Fibroblast of lung (primary cell): ENCODE measurements around the gene PJA1. TPM values are rescaled to one million over a fixed set of nuclear protein-coding genes. Genes with fewer than 3 reads are reported as not detected.

ENCODE experiments used
- DNase-seq, 2 donors: peaks; one replicate each; pipeline versions ENCODE4 v3.0.0 to v3.0.0-alpha.2; 2010; ENCODE audit warnings: low read depth in 2 of 2
- H2AFZ ChIP-seq: 2 replicates; pipeline ENCODE4 v1.5.1; 2012; ENCODE audit warnings: low read length, control low read depth, inconsistent platforms
- H3K27ac ChIP-seq: 2 replicates; pipeline ENCODE4 v1.5.1; 2011; ENCODE audit warnings: low read length, control low read depth; ENCODE audit not compliant: insufficient read depth
- H3K27me3 ChIP-seq: 2 replicates; pipeline ENCODE4 v1.5.1; 2011; ENCODE audit warnings: mild to moderate bottlenecking, low read length; ENCODE audit not compliant: control insufficient read depth, insufficient read depth
- H3K36me3 ChIP-seq: 2 replicates; pipeline ENCODE4 v1.5.1; 2011; ENCODE audit warnings: low read length; ENCODE audit not compliant: control insufficient read depth, insufficient read depth
- H3K4me1 ChIP-seq: 2 replicates; pipeline ENCODE4 v1.5.1; 2011; ENCODE audit warnings: low read length; ENCODE audit not compliant: control insufficient read depth, insufficient read depth; ENCODE audit errors: extremely low read depth
- H3K4me2 ChIP-seq: 2 replicates; pipeline ENCODE4 v1.5.1; 2011; ENCODE audit warnings: low read length, control low read depth; ENCODE audit not compliant: insufficient read depth; ENCODE audit errors: extremely low read depth
- H3K4me3 ChIP-seq, 4 experiments: fragments of 200-600 bp in 1 of 4; sonication (generic) in 1 of 4; replicated peaks in 1 of 4; 2 replicates each; pipeline ENCODE4 v1.5.1; 2011 to 2016; ENCODE audit warnings: low read length in 4 of 4, low read depth in 3 of 4, mild to moderate bottlenecking in 3 of 4, control low read depth in 2 of 4, inconsistent platforms in 1 of 4, mixed read lengths in 1 of 4; ENCODE audit not compliant: insufficient read depth in 1 of 4; ENCODE audit errors: control extremely low read depth in 1 of 4
- H3K79me2 ChIP-seq: 2 replicates; pipeline ENCODE4 v1.5.1; 2012; ENCODE audit warnings: mild to moderate bottlenecking, low read length, inconsistent platforms; ENCODE audit not compliant: control insufficient read depth, insufficient read depth
- H3K9ac ChIP-seq: 2 replicates; pipeline ENCODE4 v1.5.1; 2011; ENCODE audit warnings: mild to moderate bottlenecking, low read length, control low read depth; ENCODE audit not compliant: insufficient read depth
- H3K9me3 ChIP-seq: 2 replicates; pipeline ENCODE4 v1.5.1; 2012; ENCODE audit warnings: low read depth, low read length; ENCODE audit not compliant: control insufficient read depth, insufficient read depth
- H4K20me1 ChIP-seq: 2 replicates; pipeline ENCODE4 v1.5.1; 2011; ENCODE audit warnings: low read length; ENCODE audit not compliant: control insufficient read depth, insufficient read depth; ENCODE audit errors: extremely low read depth
- EZH2 ChIP-seq: IDR thresholded peaks from 2 replicates; pipeline ENCODE4 v1.5.1; 2012; ENCODE audit warnings: low read length, control low read depth, mild to moderate bottlenecking; ENCODE audit errors: missing control alignments
- polyA plus RNA-seq, 2 donors: library from polyadenylated mRNA; depleted of rRNA in 1 of 2; stranded (reverse) in 1 of 2; unstranded in 1 of 2; fragments of >200 nt; gene quantifications; 2 replicates each; pipeline ENCODE4 v1.2.1, GENCODE V29; 2011 to 2012; ENCODE audit warnings: missing spikeins in 1 of 2
- total RNA-seq: library from RNA; depleted of rRNA; stranded (reverse); fragments of >200 nt; gene quantifications from 2 replicates; pipeline ENCODE4 v1.2.1, GENCODE V29; 2014
- TF ChIP-seq, protein P1 (sequence below), 2 donors: IDR thresholded peaks in 1 of 2; conservative IDR thresholded peaks in 1 of 2; 1 replicate in 1 of 2; 2 replicates in 1 of 2; pipeline ENCODE4 v1.5.1; 2011 to 2012; ENCODE audit warnings: low read length in 2 of 2, control low read depth in 1 of 2, inconsistent platforms in 1 of 2, low read depth in 1 of 2, mild to moderate bottlenecking in 1 of 2

The PJA1 gene
- total and polyA plus RNA-seq, 2 donors (not counting 1 experiment from before 2014, with no cell fraction given) = 24.7 to 28.2 TPM

GRCh38 chrX:69142788-69143469 is 22.3 kb downstream of the PJA1 start:
- DNase-seq = no peak
- Histone ChIP-seq H2AFZ (no peak overlapping the region), H3K79me2 (no peaks in the 10 kb centered on the region), H3K4me3 (no peak overlapping the region), H3K4me1 (peaks cover 1% of the 10 kb centered on the region), H3K4me2 (no peak overlapping the region), H3K9me3 (no peaks in the 10 kb centered on the region), H4K20me1 (no peaks in the 10 kb centered on the region), H3K36me3 (no peaks in the 10 kb centered on the region), H3K9ac (no peak overlapping the region), H3K27ac (no peak overlapping the region), H3K27me3 (no peaks in the 10 kb centered on the region)
- TF ChIP-seq EZH2 = no peak
- TF ChIP-seq, protein P1, sequence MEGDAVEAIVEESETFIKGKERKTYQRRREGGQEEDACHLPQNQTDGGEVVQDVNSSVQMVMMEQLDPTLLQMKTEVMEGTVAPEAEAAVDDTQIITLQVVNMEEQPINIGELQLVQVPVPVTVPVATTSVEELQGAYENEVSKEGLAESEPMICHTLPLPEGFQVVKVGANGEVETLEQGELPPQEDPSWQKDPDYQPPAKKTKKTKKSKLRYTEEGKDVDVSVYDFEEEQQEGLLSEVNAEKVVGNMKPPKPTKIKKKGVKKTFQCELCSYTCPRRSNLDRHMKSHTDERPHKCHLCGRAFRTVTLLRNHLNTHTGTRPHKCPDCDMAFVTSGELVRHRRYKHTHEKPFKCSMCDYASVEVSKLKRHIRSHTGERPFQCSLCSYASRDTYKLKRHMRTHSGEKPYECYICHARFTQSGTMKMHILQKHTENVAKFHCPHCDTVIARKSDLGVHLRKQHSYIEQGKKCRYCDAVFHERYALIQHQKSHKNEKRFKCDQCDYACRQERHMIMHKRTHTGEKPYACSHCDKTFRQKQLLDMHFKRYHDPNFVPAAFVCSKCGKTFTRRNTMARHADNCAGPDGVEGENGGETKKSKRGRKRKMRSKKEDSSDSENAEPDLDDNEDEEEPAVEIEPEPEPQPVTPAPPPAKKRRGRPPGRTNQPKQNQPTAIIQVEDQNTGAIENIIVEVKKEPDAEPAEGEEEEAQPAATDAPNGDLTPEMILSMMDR (conservative IDR thresholded peaks at IDR 0.05 in 1 of 2, IDR thresholded peaks at IDR 0.05 in 1 of 2; ENCODE audit: low read depth in 1 of 2, low read length in 2 of 2) = no peak

GRCh38 chrX:69140837-69141236 is 24.4 kb downstream of the PJA1 start:
- DNase-seq = no peak

GRCh38 chrX:69139516-69139915 is 25.7 kb downstream of the PJA1 start:
- TF ChIP-seq, protein P1 (conservative IDR thresholded peaks at IDR 0.05 in 1 of 2, IDR thresholded peaks at IDR 0.05 in 1 of 2; ENCODE audit: low read depth in 1 of 2, low read length in 2 of 2) = no peak
- TF ChIP-seq EZH2 = no peak
- Histone ChIP-seq H2AFZ (no peak overlapping the region), H3K9me3 (no peaks in the 10 kb centered on the region), H3K36me3 (no peaks in the 10 kb centered on the region), H3K4me2 (no peak overlapping the region), H3K79me2 (no peaks in the 10 kb centered on the region), H3K27me3 (no peaks in the 10 kb centered on the region), H3K4me3 (no peak overlapping the region), H3K27ac (no peak overlapping the region), H3K9ac (no peak overlapping the region), H4K20me1 (no peaks in the 10 kb centered on the region), H3K4me1 (peaks cover 4% of the 10 kb centered on the region)
- peak in 1 of 2 donors; percentile 55 for DNase-seq

More at GRCh38 chrX:69140837-69141236, 24.4 kb downstream of the PJA1 start:
- no peaks in the 10 kb centered on the region for H4K20me1 ChIP-seq
- H3K9ac ChIP-seq = no peak overlapping the region
- H3K27me3 ChIP-seq = no peaks in the 10 kb centered on the region
- no peaks in the 10 kb centered on the region for H3K9me3 ChIP-seq
- H3K4me3 ChIP-seq = no peak overlapping the region
- H3K4me2 ChIP-seq = no peak overlapping the region
- H3K79me2 ChIP-seq = no peaks in the 10 kb centered on the region
- TF ChIP-seq EZH2 = no peak
- TF ChIP-seq, protein P1 (conservative IDR thresholded peaks at IDR 0.05 in 1 of 2, IDR thresholded peaks at IDR 0.05 in 1 of 2; ENCODE audit: low read depth in 1 of 2, low read length in 2 of 2) = no peak
- H2AFZ ChIP-seq = no peak overlapping the region
- peaks cover 4% of the 10 kb centered on the region for H3K4me1 ChIP-seq
- no peaks in the 10 kb centered on the region for H3K36me3 ChIP-seq
- H3K27ac ChIP-seq = no peak overlapping the region
